ENCODE data around the gene LSAMP.

Gene LSAMP

GRCh38 chr3:116050311-116050915 is 394.9 kb downstream of the LSAMP start:
- Histone ChIP-seq H3K9me2 (replicated peaks; ENCODE audit: insufficient read depth, low read length) (no peaks in the 10 kb centered on the region), H2AFZ (ENCODE audit: low read depth, low read length, severe bottlenecking) (no peak overlapping the region), H3K4me2 (ENCODE audit: low read depth, low read length, poor library complexity, severe bottlenecking) (no peak overlapping the region), H3K27ac (ENCODE audit: low read depth, low read length) (no peak overlapping the region), H3K4me3 (ENCODE audit: insufficient read depth, low read length, poor library complexity, severe bottlenecking) (no peak overlapping the region), H3K9me3 (ENCODE audit: insufficient read depth, low read length) (no peaks in the 10 kb centered on the region), H4K20me1 (ENCODE audit: low read depth, low read length) (no peaks in the 10 kb centered on the region), H3K79me2 (ENCODE audit: insufficient read depth, low read length) (no peaks in the 10 kb centered on the region), H3K36me3 (ENCODE audit: low read length) (no peaks in the 10 kb centered on the region), H3K9ac (ENCODE audit: low read length) (no peak overlapping the region), H3K27me3 (ENCODE audit: low read length) (no peaks in the 10 kb centered on the region), H3F3A (ENCODE audit: insufficient read depth) (no peaks in the 10 kb centered on the region)
- TF ChIP-seq EZH2phosphoT487 (conservative IDR thresholded peaks at IDR 0.05; ENCODE audit: low read length): no peak
- TF ChIP-seq, protein P1, sequence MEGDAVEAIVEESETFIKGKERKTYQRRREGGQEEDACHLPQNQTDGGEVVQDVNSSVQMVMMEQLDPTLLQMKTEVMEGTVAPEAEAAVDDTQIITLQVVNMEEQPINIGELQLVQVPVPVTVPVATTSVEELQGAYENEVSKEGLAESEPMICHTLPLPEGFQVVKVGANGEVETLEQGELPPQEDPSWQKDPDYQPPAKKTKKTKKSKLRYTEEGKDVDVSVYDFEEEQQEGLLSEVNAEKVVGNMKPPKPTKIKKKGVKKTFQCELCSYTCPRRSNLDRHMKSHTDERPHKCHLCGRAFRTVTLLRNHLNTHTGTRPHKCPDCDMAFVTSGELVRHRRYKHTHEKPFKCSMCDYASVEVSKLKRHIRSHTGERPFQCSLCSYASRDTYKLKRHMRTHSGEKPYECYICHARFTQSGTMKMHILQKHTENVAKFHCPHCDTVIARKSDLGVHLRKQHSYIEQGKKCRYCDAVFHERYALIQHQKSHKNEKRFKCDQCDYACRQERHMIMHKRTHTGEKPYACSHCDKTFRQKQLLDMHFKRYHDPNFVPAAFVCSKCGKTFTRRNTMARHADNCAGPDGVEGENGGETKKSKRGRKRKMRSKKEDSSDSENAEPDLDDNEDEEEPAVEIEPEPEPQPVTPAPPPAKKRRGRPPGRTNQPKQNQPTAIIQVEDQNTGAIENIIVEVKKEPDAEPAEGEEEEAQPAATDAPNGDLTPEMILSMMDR (IDR thresholded peaks at IDR 0.05; ENCODE audit: insufficient read depth, low read length, poor library complexity, severe bottlenecking): no peak

DNA sequence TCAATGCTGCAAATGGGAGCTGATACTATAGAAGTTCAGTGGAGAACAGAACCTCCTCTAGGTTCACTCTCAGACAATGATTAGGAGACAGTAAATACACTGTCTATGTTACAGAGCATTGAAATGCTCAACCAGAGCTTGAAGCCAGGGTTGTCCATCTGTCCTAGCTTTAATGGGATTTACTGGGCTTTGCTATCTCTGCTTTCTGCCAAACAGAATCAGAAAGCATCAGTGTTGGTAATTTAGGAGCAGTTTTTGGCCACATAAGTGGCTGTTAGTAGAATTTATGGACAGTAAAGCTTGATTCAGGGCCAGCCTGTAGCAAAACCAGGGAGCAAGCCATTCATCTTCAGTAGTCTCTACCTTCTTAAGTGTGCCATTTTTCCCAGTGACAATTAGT is 396.3 kb downstream of the LSAMP start:
- Histone ChIP-seq H3K9ac (ENCODE audit: low read length) (no peak overlapping the region), H3K4me3 (ENCODE audit: insufficient read depth, low read length, poor library complexity, severe bottlenecking) (no peak overlapping the region), H2AFZ (ENCODE audit: low read depth, low read length, severe bottlenecking) (no peak overlapping the region), H3K79me2 (ENCODE audit: insufficient read depth, low read length) (no peaks in the 10 kb centered on the region), H3F3A (ENCODE audit: insufficient read depth) (no peaks in the 10 kb centered on the region), H3K4me2 (ENCODE audit: low read depth, low read length, poor library complexity, severe bottlenecking) (no peak overlapping the region), H3K9me2 (replicated peaks; ENCODE audit: insufficient read depth, low read length) (no peaks in the 10 kb centered on the region), H3K27me3 (ENCODE audit: low read length) (no peaks in the 10 kb centered on the region), H3K9me3 (ENCODE audit: insufficient read depth, low read length) (no peaks in the 10 kb centered on the region), H3K36me3 (ENCODE audit: low read length) (no peaks in the 10 kb centered on the region), H4K20me1 (ENCODE audit: low read depth, low read length) (no peaks in the 10 kb centered on the region), H3K27ac (ENCODE audit: low read depth, low read length) (no peak overlapping the region)
- no peak for TF ChIP-seq EZH2phosphoT487 (conservative IDR thresholded peaks at IDR 0.05; ENCODE audit: low read length)
- TF ChIP-seq, protein P1 (IDR thresholded peaks at IDR 0.05; ENCODE audit: insufficient read depth, low read length, poor library complexity, severe bottlenecking): no peak

- H3F3A ChIP-seq (ENCODE audit: insufficient read depth): no peaks in the 10 kb centered on the region
- H3K27ac ChIP-seq (ENCODE audit: low read depth, low read length): no peak overlapping the region
- H3K9ac ChIP-seq (ENCODE audit: low read length): no peak overlapping the region
- no peaks in the 10 kb centered on the region for H3K36me3 ChIP-seq (ENCODE audit: low read length)
- no peaks in the 10 kb centered on the region for H4K20me1 ChIP-seq (ENCODE audit: low read depth, low read length)
- H2AFZ ChIP-seq (ENCODE audit: low read depth, low read length, severe bottlenecking): no peak overlapping the region
- no peaks in the 10 kb centered on the region for H3K9me3 ChIP-seq (ENCODE audit: insufficient read depth, low read length)
- TF ChIP-seq, protein P1 (IDR thresholded peaks at IDR 0.05; ENCODE audit: insufficient read depth, low read length, poor library complexity, severe bottlenecking): no peak
- TF ChIP-seq EZH2phosphoT487 (conservative IDR thresholded peaks at IDR 0.05; ENCODE audit: low read length): no peak
- no peaks in the 10 kb centered on the region for H3K79me2 ChIP-seq (ENCODE audit: insufficient read depth, low read length)
- H3K27me3 ChIP-seq (ENCODE audit: low read length): no peaks in the 10 kb centered on the region
- H3K4me2 ChIP-seq (ENCODE audit: low read depth, low read length, poor library complexity, severe bottlenecking): no peak overlapping the region
- no peak overlapping the region for H3K4me3 ChIP-seq (ENCODE audit: insufficient read depth, low read length, poor library complexity, severe bottlenecking)
- no peaks in the 10 kb centered on the region for H3K9me2 ChIP-seq (replicated peaks; ENCODE audit: insufficient read depth, low read length)
These were observed 398.9 kb downstream of the LSAMP start for GRCh38 chr3:116046350-116046749.
